SIG-M5 treated with dmso at 0.1 percent for 504 hours (cell line): ENCODE measurements around the gene USP20.

ENCODE experiments used
- DNase-seq: peaks from one replicate; lab custom pipeline; 2025; ENCODE audit not compliant: unreplicated experiment; lab: John Stamatoyannopoulos, UW

USP20 gene

GRCh38 chr9:129853614-129854013 lies 18.4 kb downstream of the USP20 start:
- no peak for DNase-seq

- DNase-seq = no peak
Measured at GRCh38 chr9:129854588-129855110, 19.4 kb downstream of the USP20 start.

GRCh38 chr9:129857207-129857606 lies 21.9 kb downstream of the USP20 start:
- no peak for DNase-seq

- DNase-seq = no peak
Measured at GRCh38 chr9:129858167-129858962, 23.1 kb downstream of the USP20 start.

GRCh38 chr9:129860653-129861446 lies 25.6 kb downstream of the USP20 start:
- no peak for DNase-seq

- DNase-seq = no peak
Measured at GRCh38 chr9:129861447-129861827, 26.2 kb downstream of the USP20 start.

- peak; percentile 42 for DNase-seq
Measured at GRCh38 chr9:129863059-129863690, 27.9 kb downstream of the USP20 start.

- DNase-seq = no peak
Measured at GRCh38 chr9:129864991-129865647, 29.9 kb downstream of the USP20 start.

- no peak for DNase-seq
Measured at GRCh38 chr9:129865668-129866320, 30.5 kb downstream of the USP20 start.

- DNase-seq = no peak
Measured at GRCh38 chr9:129866394-129867135, 31.3 kb downstream of the USP20 start.

- DNase-seq = no peak
Measured at GRCh38 chr9:129867136-129868022, 32.1 kb downstream of the USP20 start.

GRCh38 chr9:129868023-129868871 lies 33.0 kb downstream of the USP20 start:
- DNase-seq = no peak

GRCh38 chr9:129868872-129869486 lies 33.7 kb downstream of the USP20 start:
- DNase-seq = no peak

GRCh38 chr9:129869585-129870501 lies 34.6 kb downstream of the USP20 start:
- DNase-seq = no peak

- no peak for DNase-seq
Measured at GRCh38 chr9:129871046-129871445, 35.8 kb downstream of the USP20 start.

GRCh38 chr9:129873563-129874190 lies 38.4 kb downstream of the USP20 start:
- no peak for DNase-seq
